Measurements from ENCODE around the gene PTPN22.
"Not testable (repeated sequence)": the region's sequence is repeated elsewhere in the genome, so short reads cannot be mapped to it uniquely, and the experiment has no call there.

Gene PTPN22

DNA sequence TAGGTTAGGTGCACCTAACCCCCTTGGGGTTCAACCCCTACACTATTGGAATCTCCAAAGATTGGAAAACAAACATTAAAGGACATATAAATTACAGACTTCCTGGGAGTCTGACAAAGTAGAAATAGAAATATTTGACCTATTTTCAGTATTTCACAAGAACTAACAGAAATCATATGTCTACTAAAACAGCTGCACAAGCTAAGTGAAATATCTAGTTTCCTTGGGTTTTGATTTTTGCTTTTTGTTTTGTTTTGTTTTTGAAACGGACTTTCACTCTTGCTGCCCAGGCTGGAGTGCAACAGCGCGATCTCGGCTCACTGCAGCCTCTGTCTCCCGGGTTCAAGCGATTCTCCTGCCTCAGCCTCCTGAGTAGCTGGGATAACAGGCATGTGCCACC, 18.8 kb downstream of the PTPN22 start:
- not testable (repeated sequence) for DNase-seq (ENCODE audit: low spot score)

DNA sequence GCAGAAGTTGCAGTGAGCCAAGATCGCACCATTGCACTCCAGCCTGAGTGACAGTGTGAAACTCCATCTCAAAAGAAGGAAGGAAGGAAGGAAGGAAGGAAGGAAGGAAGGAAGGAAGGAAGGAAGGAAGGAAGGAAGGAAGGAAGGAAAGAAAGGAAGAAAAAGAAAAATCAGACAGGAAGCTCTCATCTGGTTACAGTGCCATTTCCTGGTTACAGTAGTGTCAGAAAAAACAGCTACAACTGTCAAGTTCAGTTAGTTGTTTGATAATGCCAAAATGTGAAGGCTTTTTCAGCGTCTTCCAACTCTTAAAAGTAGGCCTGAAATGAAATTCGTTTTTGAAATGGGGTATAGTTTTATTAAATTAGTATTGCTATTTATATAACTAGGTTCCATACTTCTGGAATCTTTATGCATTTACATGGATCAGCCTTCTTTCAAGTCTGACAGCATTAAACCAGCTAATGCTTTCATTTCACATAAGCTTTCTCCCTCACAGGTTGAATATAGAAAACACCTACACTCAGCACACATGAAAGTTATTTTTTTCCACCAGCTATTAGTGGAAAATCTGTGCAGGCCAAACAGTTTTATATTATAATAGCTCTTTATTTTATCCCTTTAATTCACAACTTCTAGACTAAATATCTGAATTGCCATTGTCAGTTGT, 21.2 kb downstream of the PTPN22 start:
- DNase-seq (ENCODE audit: low spot score), result no peak

DNA sequence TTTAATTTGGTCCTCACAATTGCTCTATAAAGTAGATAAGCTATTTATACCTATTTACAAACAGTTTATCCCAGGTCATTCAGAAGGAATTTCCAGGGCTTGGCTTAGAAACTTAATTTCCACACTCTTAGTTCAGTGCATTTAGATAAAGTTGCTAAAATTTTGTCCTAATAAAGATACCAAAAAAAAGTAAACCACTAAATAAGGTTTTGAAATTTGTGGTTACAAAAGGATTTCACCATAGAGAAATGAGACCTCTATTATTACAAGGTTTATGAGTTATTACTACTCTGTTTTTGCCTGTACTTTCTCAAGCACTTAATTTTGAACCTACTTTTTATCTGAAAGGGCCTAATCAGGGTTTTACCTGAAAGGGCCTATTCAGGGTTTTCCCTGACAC, 22.4 kb downstream of the PTPN22 start:
- no peak for DNase-seq (ENCODE audit: low spot score)

DNA sequence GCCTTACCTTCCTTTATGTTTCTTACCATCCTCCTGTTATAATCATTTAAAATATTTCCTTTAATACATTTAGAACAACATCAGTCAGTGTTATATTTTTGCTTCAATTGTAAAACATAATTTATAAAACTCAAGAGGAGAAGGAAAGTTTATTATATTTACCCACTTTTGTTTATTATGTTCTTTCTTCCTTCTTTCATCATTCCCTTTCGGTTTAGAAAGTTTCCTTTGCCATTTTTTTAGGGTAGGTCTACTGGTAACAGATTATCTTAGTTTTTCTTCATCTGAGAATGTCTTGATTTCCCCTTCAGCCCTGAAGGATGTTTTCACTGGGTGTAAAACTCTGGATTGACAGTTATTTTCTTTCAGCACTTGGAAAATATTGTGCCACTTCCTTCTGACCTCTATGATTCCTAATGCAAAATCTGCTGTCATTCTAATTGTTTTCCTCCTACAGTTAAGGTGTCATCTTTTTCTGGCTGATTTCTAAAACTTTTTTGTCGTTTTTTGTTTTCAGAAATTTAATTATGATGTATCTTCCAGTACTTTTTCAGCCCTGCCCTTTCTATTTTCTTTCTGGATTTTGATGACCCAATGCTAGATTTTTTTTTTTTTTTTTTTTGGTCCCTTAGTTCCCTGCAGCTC, 25.0 kb downstream of the PTPN22 start:
- no peak for DNase-seq (ENCODE audit: low spot score)

DNA sequence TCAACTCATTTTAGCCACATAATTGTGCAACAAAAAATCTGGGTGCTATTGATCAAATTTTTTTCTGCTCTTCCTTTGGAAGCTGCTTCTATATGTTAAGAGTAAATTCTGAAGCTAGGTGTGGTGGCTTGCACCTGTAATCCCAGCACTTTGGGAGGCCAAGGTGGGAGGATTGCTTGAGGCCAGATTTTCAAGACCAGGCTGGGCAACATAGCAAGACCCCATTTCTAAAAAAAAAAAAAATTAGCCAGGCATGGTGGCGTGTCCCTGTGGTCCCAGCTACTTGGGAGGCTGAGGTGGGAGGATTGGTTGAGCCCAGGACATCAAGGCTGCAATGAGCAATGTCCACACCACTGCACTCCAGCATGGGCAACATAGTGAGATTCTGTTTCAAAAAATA, 35.0 kb downstream of the PTPN22 start:
- no peak for DNase-seq (ENCODE audit: low spot score)

DNA sequence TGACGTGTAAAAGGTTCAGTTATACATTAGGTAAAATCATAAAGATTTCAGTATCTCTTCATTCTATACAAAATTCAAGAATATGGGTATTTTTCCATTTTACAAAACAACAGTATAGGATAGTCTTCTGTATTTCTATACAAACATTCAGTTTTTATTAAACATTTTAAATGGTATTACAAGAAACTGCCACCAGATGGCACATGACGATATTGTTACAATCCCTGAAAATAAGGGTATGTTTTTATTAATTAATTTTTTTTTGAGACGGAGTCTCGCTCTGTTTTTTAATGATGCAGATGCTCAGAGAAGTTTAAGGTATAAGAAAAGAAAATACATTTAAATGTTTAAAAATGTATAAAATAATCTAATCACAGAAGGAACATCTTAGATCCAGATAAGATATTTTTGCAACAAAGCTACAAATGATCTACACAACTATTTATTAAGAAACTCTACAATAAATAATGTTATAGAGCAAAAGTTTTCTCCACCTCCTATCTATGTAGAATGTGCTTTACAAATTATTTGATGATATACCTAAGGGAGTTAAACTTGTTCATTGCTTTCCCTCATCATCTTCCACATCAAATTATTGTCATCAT, 35.7 kb downstream of the PTPN22 start:
- DNase-seq (ENCODE audit: low spot score), result peak; percentile 69

DNA sequence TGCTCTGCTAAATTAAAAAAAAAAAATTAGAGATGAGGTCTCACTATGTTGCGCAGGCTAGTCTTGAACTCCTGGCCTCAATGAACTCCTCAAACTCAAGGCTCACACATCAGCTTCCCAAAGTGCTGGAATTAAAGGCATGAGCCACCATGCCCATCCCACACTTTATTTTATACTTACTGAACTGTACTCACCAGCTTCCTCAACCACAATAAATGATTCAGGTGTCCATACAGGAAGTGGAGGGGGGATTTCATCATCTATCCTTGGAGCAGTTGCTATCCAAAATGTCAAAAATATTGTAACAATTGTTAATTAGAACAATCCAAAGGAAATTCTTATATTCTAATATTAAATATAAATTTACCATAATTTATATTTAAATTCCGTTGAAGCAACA, 36.8 kb downstream of the PTPN22 start:
- DNase-seq (ENCODE audit: low spot score), result no peak

DNA sequence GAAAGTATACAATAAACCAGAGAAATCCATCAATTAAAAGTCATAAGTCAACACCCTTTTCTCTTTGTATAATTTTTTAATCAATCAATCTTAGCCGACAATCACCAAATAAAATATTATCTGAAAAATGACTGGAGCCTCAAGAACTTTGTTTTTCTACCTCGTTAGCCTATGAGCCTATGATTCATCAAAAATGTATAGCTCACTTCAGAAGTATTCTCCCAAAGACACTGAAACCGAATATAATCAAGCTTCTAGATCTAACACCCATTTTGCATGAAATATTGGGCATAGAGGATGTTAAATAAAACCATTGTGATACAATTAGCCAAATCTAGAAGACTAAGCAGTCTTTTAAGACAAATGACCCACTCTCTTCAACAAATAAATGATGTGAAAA, 41.5 kb downstream of the PTPN22 start:
- DNase-seq (ENCODE audit: low spot score), result no peak

DNA sequence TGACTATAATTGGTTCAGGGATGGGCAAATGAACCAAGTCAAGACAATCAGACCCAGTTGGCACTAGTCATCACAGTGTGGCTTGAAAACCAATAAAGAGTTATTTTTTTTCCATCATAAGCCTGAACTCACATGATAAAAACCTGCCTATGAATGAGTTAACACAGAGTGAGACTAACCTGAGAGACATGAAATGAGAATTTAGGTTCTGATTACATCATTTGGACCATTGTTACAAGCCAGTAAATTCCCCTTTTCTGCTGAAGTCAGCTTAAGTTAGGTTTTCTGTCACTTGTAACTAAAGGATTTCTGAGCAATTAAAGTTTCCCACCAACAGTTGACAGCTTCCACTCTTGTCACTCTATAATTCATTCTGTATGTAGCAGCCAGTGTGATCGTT, 49.6 kb downstream of the PTPN22 start:
- DNase-seq (ENCODE audit: low spot score), result no peak

DNA sequence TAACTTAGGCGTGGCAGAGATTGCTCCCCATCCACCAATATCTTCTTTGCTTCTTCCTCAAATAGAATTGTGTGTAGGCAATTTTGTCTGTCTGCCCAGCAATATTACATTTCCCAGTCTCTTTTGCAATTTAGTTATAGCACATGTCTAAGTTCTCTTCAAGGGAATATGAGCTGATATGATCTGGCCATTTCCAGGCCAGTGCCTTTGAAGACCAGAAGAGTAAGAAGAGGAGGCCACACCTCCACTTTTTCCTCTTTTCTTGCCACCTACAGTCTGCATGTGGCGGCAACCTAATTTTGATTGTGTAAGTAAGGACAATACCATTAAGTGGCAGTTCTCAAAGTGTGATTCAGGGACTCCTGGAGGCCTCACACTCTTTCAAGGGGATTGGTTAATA, 52.9 kb downstream of the PTPN22 start:
- no peak for DNase-seq (ENCODE audit: low spot score)

DNA sequence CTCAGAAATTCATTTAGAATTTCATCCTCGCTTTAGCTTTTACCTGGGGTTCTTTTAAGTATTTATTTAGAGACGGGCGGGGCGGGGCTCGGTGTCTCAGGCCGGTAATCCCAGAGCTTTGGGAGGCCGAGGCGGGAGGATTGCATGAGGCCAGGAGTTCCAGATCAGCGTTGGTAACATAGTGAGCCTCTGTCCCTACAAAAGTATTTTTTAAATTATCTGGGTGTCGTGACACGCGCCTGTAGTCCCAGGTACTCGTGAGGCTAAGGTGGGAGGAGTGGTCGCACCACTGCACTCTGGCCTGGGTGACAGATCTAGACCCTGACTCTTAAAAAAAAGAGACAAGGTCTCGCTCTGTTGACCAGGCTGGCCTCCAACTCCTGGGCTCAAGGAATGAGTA, 58.3 kb downstream of the PTPN22 start:
- no peak for DNase-seq (ENCODE audit: low spot score)

DNA sequence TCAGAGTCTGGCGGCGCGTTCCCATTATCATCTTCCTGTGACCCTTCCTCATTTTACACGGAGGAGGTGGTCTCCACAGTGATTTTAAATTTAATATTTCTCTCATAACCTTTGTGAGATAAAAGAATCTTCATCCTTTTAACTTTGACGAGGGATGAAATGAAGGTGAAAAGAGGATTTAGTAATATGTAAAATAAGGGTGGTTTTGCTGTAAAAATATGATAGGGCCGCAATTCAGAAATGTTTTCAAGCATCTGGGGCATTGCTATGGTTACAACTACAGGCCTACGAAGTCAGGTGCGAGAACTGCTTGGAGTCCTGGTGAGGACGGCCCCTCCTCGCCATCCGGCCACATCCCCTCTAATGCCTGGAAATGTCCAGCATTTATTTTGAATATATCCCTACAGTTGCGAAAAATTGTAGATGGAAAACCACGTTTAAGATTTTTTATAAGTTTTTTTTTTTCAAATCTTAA, 58.8 kb downstream of the PTPN22 start:
- peak; percentile 36 for DNase-seq (ENCODE audit: low spot score)

DNA sequence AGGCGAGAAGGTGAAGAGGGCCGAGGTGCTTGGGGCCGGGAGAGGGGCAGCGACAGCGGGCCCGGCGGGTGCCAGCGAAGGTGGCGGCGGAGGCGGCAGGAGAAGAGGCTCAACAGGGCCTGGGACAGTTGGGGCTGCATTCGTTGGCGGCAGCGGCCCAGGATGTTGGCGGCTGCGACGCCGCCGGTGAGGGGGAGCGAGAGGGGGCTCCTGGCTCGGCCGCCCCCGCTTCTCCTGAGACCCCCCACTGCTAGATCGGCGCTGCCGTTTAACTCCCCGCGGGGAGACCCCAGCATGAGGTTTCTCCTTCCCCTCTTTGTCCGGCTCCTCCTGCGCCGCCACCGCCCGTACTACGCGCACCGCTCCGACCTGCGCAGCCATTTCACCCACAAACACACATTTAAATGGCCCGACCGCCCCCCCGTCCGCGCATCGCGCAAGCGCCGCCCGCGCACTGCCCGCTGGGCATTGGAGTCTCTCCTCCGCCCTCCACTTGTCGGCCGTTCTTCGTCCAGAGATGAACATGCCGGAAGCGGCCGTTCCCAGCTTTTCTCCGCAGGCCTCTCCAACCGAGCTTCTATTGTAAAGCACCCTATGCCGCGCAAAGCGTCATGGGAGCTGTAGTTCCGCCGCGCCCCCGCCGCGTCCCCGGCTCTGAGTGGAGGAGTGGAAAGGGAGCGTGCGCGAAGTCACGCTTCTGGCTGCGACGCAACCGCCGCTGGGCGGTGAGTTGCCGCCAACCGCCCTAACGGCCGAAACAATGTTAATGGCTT, 59.4 kb downstream of the PTPN22 start, which contains the start of gene RSBN1:
Gene RSBN1 (minus strand): TSS at position 589 of the 773 bp plus-strand sequence. CDS start 64 bp downstream, at position 525.
- peak; percentile 99 for DNase-seq (ENCODE audit: low spot score)

DNA sequence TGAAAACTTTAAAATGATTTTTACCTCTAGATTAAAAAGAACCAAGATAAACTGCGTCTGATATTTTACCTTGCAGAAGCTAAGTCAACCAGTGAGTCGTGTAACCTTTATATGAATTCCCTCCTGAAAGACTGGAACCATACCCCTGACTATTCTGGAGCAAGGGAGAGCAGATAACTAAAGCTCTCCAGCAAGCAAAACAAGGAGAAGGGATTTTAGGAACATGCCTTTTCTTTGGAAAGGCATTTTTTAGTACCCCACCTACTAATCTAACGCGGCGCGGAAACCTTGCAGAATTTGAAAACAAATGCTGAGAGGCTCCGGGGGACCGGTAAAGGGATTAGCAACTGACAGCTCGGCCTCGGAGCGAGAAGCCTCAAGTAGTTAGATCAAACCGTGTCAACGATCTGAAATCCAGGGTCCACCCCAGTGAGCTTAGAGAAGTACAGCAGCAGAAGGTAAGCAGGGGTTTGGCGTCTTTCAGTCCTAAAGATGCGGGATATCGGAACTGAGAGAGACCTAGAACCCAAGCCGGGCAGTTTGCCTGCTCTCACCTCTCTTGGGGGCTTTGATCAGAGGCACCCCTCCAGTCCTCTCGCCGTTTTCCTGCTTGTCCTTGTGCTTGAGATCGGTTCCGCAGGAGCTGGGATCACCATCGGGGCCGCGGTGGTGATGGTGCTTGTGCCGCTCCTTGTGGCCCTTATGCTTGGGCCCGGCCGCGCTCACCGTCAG, 60.2 kb downstream of the PTPN22 start:
- peak; percentile 23 for DNase-seq (ENCODE audit: low spot score)

DNA sequence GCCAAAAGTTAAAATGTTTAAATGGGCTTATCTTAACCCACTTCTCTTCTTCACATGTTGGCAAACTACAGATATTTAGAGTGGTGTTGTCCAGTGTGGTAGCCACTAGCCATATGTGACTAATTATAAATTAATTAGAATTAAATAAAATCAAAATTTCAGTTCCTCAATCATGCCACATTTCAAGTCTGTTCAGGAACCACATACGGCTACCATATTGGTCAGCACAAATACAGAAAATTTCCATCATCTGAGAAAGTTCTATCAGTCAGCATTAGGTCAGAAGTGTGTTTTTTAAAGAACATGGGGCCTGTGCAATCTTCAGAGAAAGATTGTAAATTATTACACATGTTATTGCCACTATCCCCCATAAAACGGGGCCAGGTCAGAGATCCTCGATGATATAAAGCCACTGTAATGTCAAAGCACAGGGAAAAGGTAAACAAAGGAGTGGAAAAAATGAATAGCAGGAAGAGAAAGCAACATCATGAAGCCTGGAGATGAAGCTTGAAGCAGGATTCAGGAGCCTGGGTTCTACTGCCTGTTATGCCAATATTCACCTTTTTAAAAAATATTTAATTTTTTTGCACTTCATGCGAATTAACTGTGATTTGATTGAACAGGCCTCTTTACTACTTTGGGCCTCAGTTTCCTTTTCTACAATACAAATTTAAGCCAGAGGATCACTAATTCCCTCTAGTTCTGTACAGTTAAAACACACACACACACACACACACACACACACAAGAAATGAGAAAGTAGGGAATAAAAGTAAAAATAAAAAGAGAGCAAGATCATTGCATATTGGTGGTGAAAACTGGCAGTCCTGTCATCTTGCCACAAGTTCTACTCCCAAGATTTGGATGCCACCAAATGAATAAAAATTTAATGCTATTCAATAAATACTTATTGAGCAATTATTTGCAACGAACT, 61.6 kb downstream of the PTPN22 start:
- DNase-seq (ENCODE audit: low spot score), result no peak

DNA sequence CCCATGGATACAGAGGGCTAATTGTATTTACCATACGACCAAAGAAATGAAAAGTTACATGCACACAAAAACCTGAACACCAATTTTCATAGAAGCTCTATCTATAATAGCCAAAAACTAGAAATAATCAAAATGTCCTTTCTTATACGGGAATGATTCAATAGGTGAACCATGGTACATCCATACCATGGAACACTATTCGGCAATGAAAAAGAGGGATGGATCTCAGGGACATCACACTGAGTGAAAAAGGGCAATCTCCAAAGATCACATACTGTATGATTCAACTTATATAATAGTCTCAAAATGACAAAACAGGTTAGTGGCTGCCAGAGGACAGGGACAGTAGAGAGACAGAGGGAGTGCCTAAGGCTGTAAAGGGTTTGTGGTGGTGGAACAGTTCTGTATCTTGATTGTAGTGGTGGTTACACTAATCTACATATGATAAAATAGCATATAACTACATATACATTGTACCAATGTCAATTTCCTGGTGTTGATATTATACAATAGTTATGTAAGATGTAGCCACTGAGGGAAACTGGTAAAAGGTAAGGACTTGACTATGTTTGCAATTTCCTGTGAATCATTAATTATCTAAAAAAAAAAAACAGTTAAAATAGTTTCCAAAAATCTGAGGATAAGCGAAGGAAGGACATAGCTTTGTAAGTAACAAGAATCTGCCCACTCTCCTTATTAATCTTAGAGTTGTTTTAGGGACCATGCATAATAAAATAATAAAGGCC, 62.9 kb downstream of the PTPN22 start:
- no peak for DNase-seq (ENCODE audit: low spot score)

DNA sequence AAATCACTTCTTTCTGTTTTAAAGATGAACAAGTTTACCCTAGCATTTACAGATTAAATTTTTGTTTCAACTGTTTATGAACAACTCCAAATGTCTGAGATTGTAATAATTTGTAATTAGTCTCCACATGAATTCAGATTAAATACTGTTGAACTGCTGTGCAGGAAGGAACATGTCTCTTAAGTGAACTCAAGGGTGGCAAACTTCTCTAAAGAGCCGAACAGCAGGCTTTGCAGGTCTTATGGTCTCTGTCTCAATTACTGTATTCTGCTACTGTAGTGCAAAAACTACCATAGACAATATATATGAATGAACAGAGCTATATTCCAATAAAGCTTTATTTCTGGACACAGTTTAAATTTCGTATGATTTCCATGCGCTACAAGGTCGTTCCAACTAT, 65.9 kb downstream of the PTPN22 start:
- no peak for DNase-seq (ENCODE audit: low spot score)

DNA sequence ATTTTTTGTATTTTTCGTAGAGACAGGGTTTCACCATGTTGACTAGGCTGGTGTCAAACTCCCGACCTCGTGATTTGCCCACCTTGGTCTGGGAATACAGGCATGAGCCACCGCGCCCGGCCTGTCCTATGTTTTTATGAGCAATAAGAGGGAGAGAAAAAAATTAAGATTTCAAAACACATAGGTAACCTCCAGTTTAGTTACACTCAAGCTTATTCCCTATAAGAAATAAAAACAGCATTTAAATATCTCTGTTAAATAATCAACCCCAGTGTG, 66.3 kb downstream of the PTPN22 start:
- DNase-seq (ENCODE audit: low spot score), result no peak

DNA sequence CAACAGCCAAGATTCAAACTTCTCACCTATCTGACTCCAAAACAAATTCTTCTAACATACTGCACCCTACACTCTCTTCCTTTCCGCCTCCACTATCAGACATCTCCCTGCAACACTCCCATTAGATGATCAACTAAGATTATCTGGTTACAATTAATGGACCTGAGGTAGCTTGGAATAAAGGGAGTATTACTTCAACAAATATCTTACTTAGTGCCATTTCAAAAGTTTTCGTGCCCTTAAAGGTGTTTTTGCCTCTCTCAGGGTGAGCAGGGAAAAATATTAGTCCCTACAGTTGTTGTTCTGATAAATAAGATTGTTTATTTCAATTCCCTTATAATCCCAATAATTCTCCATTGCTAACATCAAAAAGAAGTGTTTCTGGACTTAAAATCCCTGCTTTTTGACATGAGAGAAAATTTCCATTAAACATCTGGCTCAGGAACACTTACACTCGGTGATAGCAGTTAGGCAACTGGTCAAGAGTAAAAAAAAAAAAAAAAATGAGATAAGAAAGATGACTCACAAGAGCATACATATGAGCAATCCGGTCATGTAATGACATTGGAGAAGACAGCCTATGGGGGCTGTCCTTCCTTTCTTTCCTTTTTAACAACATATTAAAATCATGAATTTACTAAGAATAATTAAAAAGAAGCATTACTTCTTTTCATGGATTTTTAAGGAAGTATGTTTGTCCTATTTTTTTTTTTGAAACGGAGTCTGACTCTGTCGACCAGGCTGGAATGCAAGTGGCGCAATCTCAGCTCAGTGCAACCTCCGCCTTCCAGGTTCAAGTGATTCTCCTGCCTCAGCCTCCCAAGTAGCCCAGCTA, 66.9 kb downstream of the PTPN22 start:
- no peak for DNase-seq (ENCODE audit: low spot score)

Data from CD4-positive, alpha-beta T cell treated with Interleukin-15 for 4 hours (primary cell).